ENCODE results near the gene DAAM2.

DNA sequence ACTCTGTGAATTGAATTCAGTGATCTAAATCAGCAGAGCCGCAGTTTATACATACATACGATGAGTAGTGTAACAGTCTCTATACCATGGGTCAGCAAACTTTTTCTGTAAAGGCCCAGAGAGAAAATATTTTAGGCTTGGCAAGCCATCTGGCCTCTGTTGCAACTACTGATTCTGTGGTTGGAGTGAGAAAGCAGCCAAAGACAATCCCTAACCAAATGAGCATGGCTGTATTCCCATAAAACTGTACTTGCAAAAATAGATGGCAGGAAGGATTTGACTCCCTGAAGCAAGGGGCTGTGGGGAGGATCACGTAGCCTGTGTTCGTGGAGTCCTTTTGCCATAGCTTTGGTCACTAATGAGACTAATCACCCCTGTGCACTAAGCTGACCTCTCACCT, 160.0 kb downstream of the DAAM2 start:
- TF ChIP-seq EZH2 (IDR thresholded peaks at IDR 0.05; ENCODE audit: borderline replicate concordance, low read depth, low read length, poor library complexity, severe bottlenecking) = no peak
- TF ChIP-seq, protein P1, sequence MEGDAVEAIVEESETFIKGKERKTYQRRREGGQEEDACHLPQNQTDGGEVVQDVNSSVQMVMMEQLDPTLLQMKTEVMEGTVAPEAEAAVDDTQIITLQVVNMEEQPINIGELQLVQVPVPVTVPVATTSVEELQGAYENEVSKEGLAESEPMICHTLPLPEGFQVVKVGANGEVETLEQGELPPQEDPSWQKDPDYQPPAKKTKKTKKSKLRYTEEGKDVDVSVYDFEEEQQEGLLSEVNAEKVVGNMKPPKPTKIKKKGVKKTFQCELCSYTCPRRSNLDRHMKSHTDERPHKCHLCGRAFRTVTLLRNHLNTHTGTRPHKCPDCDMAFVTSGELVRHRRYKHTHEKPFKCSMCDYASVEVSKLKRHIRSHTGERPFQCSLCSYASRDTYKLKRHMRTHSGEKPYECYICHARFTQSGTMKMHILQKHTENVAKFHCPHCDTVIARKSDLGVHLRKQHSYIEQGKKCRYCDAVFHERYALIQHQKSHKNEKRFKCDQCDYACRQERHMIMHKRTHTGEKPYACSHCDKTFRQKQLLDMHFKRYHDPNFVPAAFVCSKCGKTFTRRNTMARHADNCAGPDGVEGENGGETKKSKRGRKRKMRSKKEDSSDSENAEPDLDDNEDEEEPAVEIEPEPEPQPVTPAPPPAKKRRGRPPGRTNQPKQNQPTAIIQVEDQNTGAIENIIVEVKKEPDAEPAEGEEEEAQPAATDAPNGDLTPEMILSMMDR (conservative IDR thresholded peaks at IDR 0.05; ENCODE audit: low read depth, low read length) = no peak

Data from A673 (cell line).